Endodermal cell (in vitro differentiated cells): ENCODE data around the gene PRKCE. TPM values are rescaled to one million over a fixed set of nuclear protein-coding genes. Genes with fewer than 3 reads are reported as not detected.

Experiments used
- DNase-seq: peaks from one replicate; pipeline ENCODE4 v3.0.0-alpha.2; 2017
- H3K27ac ChIP-seq: 2 replicates; pipeline ENCODE4 v1.5.1; 2013; ENCODE audit warnings: mild to moderate bottlenecking, low read depth, low read length, moderate library complexity
- H3K27me3 ChIP-seq: 2 replicates; pipeline ENCODE4 v1.6.1; 2013; ENCODE audit warnings: mild to moderate bottlenecking, low read length, moderate library complexity; ENCODE audit not compliant: insufficient read depth, control insufficient read depth, poor library complexity, severe bottlenecking
- H3K36me3 ChIP-seq: 2 replicates; pipeline ENCODE4 v1.7.0; 2013; ENCODE audit warnings: mild to moderate bottlenecking, low read length, moderate library complexity; ENCODE audit not compliant: control insufficient read depth, insufficient read depth
- H3K4me1 ChIP-seq: one replicate; pipeline ENCODE4 v1.7.0; 2013; ENCODE audit warnings: low read length; ENCODE audit not compliant: control insufficient read depth, insufficient read depth
- H3K4me3 ChIP-seq: 2 replicates; pipeline ENCODE4 v1.5.1; 2013; ENCODE audit warnings: mild to moderate bottlenecking, low read length, moderate library complexity
- H3K9ac ChIP-seq: 2 replicates; pipeline ENCODE4 v1.6.1; 2013; ENCODE audit warnings: mild to moderate bottlenecking, low read length, moderate library complexity; ENCODE audit not compliant: poor library complexity, severe bottlenecking; ENCODE audit errors: extremely low read depth
- H3K9me3 ChIP-seq: 2 replicates; pipeline ENCODE4 v1.6.1; 2013; ENCODE audit warnings: mild to moderate bottlenecking, low read length, moderate library complexity; ENCODE audit not compliant: control insufficient read depth
- H3K27ac Mint-ChIP-seq: 2 replicates; pipeline ENCODE4 v1.8.0; 2020; ENCODE audit warnings: mixed read lengths
- H3K27me3 Mint-ChIP-seq: 2 replicates; pipeline ENCODE4 v1.8.0; 2021; ENCODE audit warnings: mild to moderate bottlenecking, mixed read lengths; ENCODE audit not compliant: insufficient read depth
- H3K36me3 Mint-ChIP-seq: 2 replicates; pipeline ENCODE4 v1.8.0; 2020; ENCODE audit warnings: low read depth, mixed read lengths
- H3K4me1 Mint-ChIP-seq: 2 replicates; pipeline ENCODE4 v1.8.0; 2020; ENCODE audit warnings: mixed read lengths
- H3K4me3 Mint-ChIP-seq: 2 replicates; pipeline ENCODE4 v1.8.0; 2020; ENCODE audit warnings: mild to moderate bottlenecking, moderate library complexity, mixed read lengths
- H3K9me3 Mint-ChIP-seq: 2 replicates; pipeline ENCODE4 v1.8.0; 2020; ENCODE audit warnings: mild to moderate bottlenecking, mixed read lengths
- CTCF ChIP-seq: fragments of 200-600 bp; sonication (generic); conservative IDR thresholded peaks from 2 replicates; pipeline ENCODE4 v1.5.0; 2021; ENCODE audit warnings: antibody characterized with exemption, mild to moderate bottlenecking
- WGBS, 2 experiments: methylation state at CpG; one replicate each; pipeline versions ENCODE4 v1.1.5 to v1.1.7; 2013; ENCODE audit warnings: missing lambda C conversion rate in 2 of 2, mixed read lengths in 1 of 2; ENCODE audit not compliant: insufficient coverage in 1 of 2, insufficient read length in 1 of 2; 5-methylcytosine and 5-hydroxymethylcytosine counted together
- total RNA-seq, 2 donors: library from RNA; stranded (reverse); fragmentation: NEBNext Ultra II Directional in 1 of 2; extraction: Animal tissue kit (Norgen Biotek cat#: 25700) in 1 of 2; gene quantifications; 2 replicates in 1 of 2; 3 replicates in 1 of 2; pipeline ENCODE4 v1.2.1, GENCODE V29; 2021

The PRKCE gene
- total RNA-seq, 2 donors from 2014 or later: 1.4 to 1.7 TPM

GRCh38 chr2:46016091-46016490 lies 364.6 kb downstream of the PRKCE start:
- H3K27me3 ChIP-seq: no peaks in the 10 kb centered on the region
- WGBS, 2 experiments: 92 to 93% methylated on average over 6 of the region's 6 CpGs
- no peak for TF ChIP-seq CTCF
- no peak overlapping the region for H3K27ac ChIP-seq
- H3K36me3 Mint-ChIP-seq: peaks cover 4% of the 10 kb centered on the region
- no peak overlapping the region for H3K27ac Mint-ChIP-seq
- no peak overlapping the region for H3K9ac ChIP-seq
- peaks cover 7% of the 10 kb centered on the region for H3K9me3 Mint-ChIP-seq
- H3K9me3 ChIP-seq: peaks cover under 1% of the 10 kb centered on the region
- no peak overlapping the region for H3K4me3 ChIP-seq
- H3K4me3 Mint-ChIP-seq: no peak overlapping the region
- DNase-seq: no peak
- no peaks in the 10 kb centered on the region for H3K27me3 Mint-ChIP-seq
- H3K4me1 Mint-ChIP-seq: peaks cover 31% of the 10 kb centered on the region
- H3K36me3 ChIP-seq: no peaks in the 10 kb centered on the region
- peaks cover 10% of the 10 kb centered on the region for H3K4me1 ChIP-seq

DNA sequence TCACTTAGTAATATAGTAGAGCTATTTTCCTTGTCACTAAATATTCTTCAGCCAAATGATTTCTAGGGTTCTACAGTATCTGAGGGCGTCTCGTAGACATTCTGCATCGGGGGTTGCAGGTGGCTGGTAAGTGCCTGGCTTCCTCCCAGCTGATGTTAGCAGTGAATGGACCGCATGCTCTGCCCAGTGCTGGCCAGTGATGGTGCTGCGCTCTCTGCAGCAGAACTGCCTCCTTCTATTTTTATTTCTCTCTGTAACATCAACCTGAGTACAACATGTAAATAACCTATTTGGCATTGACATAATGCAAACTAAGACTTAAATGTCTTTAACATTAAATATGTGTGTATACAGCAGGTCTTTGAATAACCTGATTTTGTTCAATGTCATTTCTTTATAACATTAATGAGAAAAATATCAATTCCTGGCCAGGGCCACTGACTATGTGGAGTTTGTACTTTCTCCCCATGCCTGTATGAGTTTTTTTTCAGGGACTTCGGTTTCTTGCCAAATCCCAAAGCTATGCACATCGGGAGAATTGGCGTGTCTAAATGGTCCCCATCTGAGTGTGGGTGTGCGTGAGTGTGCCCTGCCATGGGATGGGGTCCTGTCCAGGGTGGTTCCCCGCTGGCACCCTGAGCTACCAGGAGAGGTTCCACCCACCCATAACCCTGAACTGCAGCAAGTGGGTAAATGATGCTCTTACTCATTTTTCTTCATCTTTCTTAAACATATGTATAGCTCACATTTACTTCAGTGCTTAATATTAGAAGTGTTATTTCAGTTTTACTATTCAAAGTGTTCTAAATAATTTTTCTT lies 367.5 kb downstream of the PRKCE start:
- no peak for DNase-seq

GRCh38 chr2:46020416-46020815 lies 368.9 kb downstream of the PRKCE start:
- H3K27ac Mint-ChIP-seq: no peak overlapping the region
- H3K4me1 ChIP-seq: peaks cover 7% of the 10 kb centered on the region
- H3K9me3 Mint-ChIP-seq: peaks cover 19% of the 10 kb centered on the region
- DNase-seq: no peak
- no peaks in the 10 kb centered on the region for H3K36me3 ChIP-seq
- peaks cover 33% of the 10 kb centered on the region for H3K4me1 Mint-ChIP-seq
- no peaks in the 10 kb centered on the region for H3K27me3 ChIP-seq
- H3K9me3 ChIP-seq: peaks cover 9% of the 10 kb centered on the region
- H3K36me3 Mint-ChIP-seq: peaks cover 4% of the 10 kb centered on the region
- H3K9ac ChIP-seq: no peak overlapping the region
- no peak for TF ChIP-seq CTCF
- no peak overlapping the region for H3K4me3 Mint-ChIP-seq
- peaks cover 2% of the 10 kb centered on the region for H3K27me3 Mint-ChIP-seq
- 96 to 100% methylated on average over 2 of the region's 2 CpGs for WGBS, 2 experiments
- no peak overlapping the region for H3K4me3 ChIP-seq
- H3K27ac ChIP-seq: no peak overlapping the region

More for the DNA sequence above, 367.5 kb downstream of the PRKCE start:
- H3K9me3 Mint-ChIP-seq: peaks cover 19% of the 10 kb centered on the region
- H3K4me3 Mint-ChIP-seq: no peak overlapping the region
- peaks cover 2% of the 10 kb centered on the region for H3K27me3 Mint-ChIP-seq
- H3K4me1 ChIP-seq: peaks cover 10% of the 10 kb centered on the region
- H3K9ac ChIP-seq: no peak overlapping the region
- no peak overlapping the region for H3K27ac ChIP-seq
- H3K36me3 Mint-ChIP-seq: peaks cover 4% of the 10 kb centered on the region
- H3K27me3 ChIP-seq: no peaks in the 10 kb centered on the region
- H3K27ac Mint-ChIP-seq: no peak overlapping the region
- TF ChIP-seq CTCF: peak; percentile 52
- H3K36me3 ChIP-seq: no peaks in the 10 kb centered on the region
- H3K4me1 Mint-ChIP-seq: peaks cover 30% of the 10 kb centered on the region
- H3K4me3 ChIP-seq: no peak overlapping the region
- 92 to 96% methylated on average over 5 to 10 of the region's 10 CpGs for WGBS, 2 experiments
- H3K9me3 ChIP-seq: peaks cover 9% of the 10 kb centered on the region
